Activated T-helper 17 cell treated with anti-CD3 and anti-CD28 coated beads, Interleukin-2, amount 50 U/mL, for 72 hours (primary cell): Measurements from ENCODE around the gene CYTL1. TPM values are rescaled to one million over a fixed set of nuclear protein-coding genes. Genes with fewer than 3 reads are reported as not detected.

Experiments
- ATAC-seq: fragments of 150-1000 bp; cut with Tn5 transposase; replicated peaks from 2 replicates; pipeline ENCODE4 v1.10.0; 2021; ENCODE audit warnings: mild to moderate bottlenecking, moderate library complexity
- H3K27ac Mint-ChIP-seq: one replicate; pipeline ENCODE4 v1.8.0; 2022; ENCODE audit warnings: mixed read lengths
- H3K27me3 Mint-ChIP-seq: one replicate; pipeline ENCODE4 v1.8.0; 2022; ENCODE audit warnings: mixed read lengths
- H3K36me3 Mint-ChIP-seq: one replicate; pipeline ENCODE4 v1.8.0; 2022; ENCODE audit warnings: low read depth, mild to moderate bottlenecking, mixed read lengths
- H3K4me1 Mint-ChIP-seq: one replicate; pipeline ENCODE4 v1.8.0; 2022; ENCODE audit warnings: mixed read lengths
- H3K4me3 Mint-ChIP-seq: one replicate; pipeline ENCODE4 v1.8.0; 2022; ENCODE audit warnings: mild to moderate bottlenecking, mixed read lengths
- H3K9me3 Mint-ChIP-seq: one replicate; pipeline ENCODE4 v1.8.0; 2022; ENCODE audit warnings: mixed read lengths
- total RNA-seq, 2 donors: library from RNA; stranded (reverse); gene quantifications; one replicate each; pipeline ENCODE4 v1.2.3, GENCODE V29; 2022

CYTL1 gene
- total RNA-seq, 2 donors from 2014 or later: not detected

DNA sequence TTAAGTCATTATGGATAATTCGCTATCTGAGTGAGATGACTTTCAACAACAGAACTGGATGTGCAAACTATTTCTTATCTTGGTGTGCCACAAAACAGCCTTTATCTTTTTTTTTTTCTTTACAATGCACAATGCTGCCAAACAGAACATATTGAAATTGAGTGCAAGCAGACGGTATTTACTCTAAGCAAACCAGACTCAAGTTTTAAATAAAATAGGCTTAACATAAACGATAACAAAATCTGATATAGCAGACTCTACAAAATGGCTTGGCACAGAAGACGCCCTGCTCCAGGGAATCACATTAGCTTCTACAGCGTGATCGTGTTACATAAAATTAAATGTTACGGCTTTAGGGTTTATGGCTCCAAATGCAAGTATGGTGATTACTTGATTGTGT, 22.4 kb upstream of the CYTL1 start:
- peaks cover 32% of the 10 kb centered on the region for H3K27me3 Mint-ChIP-seq
- no peak for ATAC-seq
- no peak overlapping the region for H3K27ac Mint-ChIP-seq
- H3K4me3 Mint-ChIP-seq: no peak overlapping the region
- no peaks in the 10 kb centered on the region for H3K4me1 Mint-ChIP-seq
- H3K9me3 Mint-ChIP-seq: no peaks in the 10 kb centered on the region
- H3K36me3 Mint-ChIP-seq: no peaks in the 10 kb centered on the region

DNA sequence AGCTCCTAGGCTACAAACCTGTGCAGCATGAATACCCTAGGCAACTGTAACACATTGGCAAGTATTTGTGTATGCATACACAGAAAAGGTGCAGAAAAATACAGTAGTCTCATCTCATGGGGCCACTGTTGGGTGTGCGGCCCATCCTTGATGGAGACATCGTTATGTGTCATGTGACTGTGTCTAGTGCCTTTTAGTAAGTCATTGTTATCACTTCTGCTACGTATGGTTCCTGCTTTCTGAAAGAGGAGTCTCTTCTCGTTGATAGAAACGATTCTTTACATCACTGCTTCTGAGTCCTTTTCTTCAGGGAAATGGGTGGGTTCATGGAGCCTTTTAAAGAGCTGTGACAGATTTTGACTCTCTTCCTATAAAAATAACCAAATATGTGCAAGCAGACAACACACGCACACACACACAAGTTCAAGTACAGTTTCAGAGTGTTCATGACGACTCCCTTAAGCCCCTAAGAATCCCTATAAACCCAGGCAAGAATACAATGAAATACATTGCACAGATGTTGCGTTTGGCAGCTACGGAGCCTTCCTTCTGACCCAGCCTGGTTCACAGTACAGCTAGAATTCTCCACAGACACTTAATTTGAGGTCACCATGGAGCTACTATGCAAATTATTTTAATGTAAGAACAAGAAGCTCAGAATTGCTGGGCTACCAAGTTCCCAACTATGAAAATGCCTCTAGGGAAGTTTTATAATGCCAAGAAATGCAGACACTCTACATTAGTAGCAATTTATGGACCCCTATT, 21.8 kb upstream of the CYTL1 start:
- Mint-ChIP-seq H3K4me1 (no peaks in the 10 kb centered on the region), H3K4me3 (no peak overlapping the region), H3K27ac (no peak overlapping the region), H3K36me3 (no peaks in the 10 kb centered on the region), H3K27me3 (peaks cover 27% of the 10 kb centered on the region), H3K9me3 (no peaks in the 10 kb centered on the region)
- ATAC-seq: no peak

DNA sequence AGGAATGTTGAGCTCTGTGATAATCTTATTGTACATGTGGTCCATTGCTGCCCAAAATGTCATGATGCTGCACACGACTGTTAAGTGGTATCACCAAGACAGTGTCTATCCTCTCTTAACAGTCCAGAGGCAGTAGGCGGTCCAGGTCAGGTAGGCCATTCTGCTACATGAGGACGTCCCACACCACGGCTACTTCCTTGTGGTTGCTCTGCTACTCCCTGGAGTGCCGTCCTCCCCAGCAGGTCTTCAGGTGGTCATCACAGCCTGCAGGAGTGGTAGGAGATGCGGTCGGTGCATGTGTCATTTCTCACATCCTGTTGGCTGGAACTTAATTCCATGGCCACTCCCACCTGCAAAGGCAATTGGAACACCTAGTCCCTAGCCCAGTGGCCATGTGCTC, 20.5 kb upstream of the CYTL1 start:
- H3K27me3 Mint-ChIP-seq: peaks cover 19% of the 10 kb centered on the region
- no peaks in the 10 kb centered on the region for H3K4me1 Mint-ChIP-seq
- H3K4me3 Mint-ChIP-seq: no peak overlapping the region
- H3K36me3 Mint-ChIP-seq: no peaks in the 10 kb centered on the region
- no peaks in the 10 kb centered on the region for H3K9me3 Mint-ChIP-seq
- H3K27ac Mint-ChIP-seq: no peak overlapping the region
- ATAC-seq: no peak

DNA sequence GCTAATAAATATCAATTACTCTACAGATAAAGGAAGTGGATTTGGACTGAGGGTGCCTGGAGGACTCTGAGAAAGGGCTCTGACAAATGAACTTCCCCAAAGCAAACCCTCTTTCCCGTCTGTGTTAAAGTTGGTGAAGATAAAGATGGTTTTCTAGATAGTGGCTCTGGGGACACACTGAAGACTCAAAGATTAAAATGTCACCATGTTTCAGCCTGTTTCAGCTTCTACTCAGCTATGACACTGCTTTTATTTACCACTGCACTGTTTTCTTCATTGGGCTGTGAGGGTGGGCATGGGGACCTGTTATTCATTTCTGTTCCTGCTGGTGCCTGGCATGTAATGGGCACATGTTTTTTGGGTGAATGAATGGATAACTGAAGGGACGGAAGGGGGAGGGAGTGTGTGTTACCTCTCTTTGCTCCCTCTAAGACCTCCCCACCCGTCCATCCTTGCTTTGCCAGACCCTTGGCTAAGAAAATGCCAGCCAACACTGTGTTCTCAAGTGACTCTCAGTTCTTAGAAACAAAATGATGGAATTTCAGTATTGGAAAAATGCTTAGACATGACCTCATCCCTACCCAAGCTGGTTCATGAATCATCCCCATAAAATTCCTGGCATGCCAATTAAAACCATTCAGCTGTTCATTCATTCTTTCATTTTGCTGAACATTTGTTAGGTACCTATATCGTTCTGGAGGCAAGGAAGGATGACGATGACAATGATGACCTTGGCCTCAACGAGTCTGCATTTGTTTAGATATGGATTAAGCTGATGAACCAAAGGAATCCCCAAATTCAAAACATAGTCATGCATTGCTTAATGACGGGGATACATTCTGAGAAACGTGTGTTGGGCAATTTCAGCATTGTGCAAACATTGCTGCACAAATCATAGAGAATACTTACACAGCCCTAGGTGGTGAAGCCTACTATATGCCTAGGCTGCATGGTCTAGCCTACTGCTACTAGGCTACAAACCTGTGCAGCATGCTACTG, 18.6 kb upstream of the CYTL1 start:
- no peaks in the 10 kb centered on the region for H3K36me3 Mint-ChIP-seq
- H3K4me3 Mint-ChIP-seq: no peak overlapping the region
- H3K9me3 Mint-ChIP-seq: no peaks in the 10 kb centered on the region
- no peaks in the 10 kb centered on the region for H3K4me1 Mint-ChIP-seq
- no peak for ATAC-seq
- H3K27me3 Mint-ChIP-seq: peaks cover 12% of the 10 kb centered on the region
- no peak overlapping the region for H3K27ac Mint-ChIP-seq

DNA sequence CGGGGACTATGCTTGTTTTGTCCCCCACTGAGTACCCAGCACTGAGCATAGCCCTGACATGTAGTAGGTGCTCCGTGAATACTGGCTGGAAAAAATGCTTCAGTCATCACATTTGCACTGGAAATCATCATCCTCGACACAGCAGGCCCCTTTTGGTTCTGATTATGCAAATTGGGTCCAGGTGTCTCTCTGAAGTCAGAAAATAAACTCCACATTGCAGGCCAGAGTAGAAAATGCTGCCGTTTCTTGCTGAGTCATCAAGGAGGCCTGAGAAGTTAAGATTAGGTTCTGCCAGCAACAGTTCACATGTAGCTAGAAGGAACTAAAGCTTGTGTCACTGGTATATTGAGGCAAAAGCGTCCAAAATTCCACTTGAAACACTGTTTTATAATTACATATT, 17.0 kb upstream of the CYTL1 start:
- ATAC-seq: no peak
- no peak overlapping the region for H3K27ac Mint-ChIP-seq

DNA sequence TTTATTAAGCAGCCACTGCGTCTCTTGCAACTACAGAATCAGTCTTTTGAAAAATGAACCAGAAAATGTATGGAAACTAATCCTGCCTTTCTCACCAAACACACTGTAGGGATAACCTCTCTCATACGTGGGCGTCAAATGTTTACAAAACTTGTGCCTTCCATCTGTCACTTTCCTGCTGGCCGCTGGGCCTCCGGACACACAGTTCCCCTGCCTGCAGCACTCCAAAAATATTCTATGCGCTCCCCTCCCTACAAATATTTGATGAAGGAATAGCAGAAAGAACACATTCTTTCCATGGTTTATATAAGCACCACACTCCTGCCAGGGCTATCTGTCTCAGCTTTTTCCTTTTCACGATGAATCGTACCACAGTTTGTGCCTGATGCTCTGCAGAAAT, 14.9 kb upstream of the CYTL1 start:
- H3K4me3 Mint-ChIP-seq: no peak overlapping the region
- H3K27me3 Mint-ChIP-seq: peaks cover 11% of the 10 kb centered on the region
- no peak for ATAC-seq
- no peaks in the 10 kb centered on the region for H3K9me3 Mint-ChIP-seq
- no peaks in the 10 kb centered on the region for H3K4me1 Mint-ChIP-seq
- no peaks in the 10 kb centered on the region for H3K36me3 Mint-ChIP-seq
- no peak overlapping the region for H3K27ac Mint-ChIP-seq

More for the DNA sequence above, 17.0 kb upstream of the CYTL1 start:
- H3K9me3 Mint-ChIP-seq: no peaks in the 10 kb centered on the region
- peaks cover 12% of the 10 kb centered on the region for H3K27me3 Mint-ChIP-seq
- H3K36me3 Mint-ChIP-seq: no peaks in the 10 kb centered on the region
- no peak overlapping the region for H3K4me3 Mint-ChIP-seq
- H3K4me1 Mint-ChIP-seq: no peaks in the 10 kb centered on the region

DNA sequence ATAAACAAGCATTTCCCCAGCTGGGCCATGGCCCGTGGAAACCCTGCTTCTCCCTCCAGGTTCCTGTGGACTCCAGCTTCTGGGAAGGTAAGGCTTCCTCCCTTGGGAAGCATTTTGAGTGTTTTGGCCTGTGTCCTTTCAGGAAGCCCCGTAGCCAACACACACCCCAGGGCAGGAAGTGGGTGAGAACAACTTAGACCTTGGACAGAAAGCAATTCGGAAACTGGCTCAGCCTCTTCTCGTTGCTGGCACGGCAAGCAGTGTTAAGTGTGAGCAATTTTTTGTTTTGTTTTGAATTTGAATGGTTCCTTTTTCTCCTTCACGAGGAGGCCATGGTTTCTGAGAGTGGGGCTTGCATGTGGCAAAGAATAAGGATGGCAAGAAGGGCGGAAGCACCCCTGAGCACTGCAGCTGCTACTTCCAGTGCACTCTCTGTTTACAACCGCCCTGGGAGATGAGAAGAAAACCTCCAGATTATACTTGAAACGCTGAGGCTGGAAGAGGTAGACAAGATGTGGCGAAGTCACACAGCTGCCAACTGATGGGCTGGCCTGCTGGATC, 14.1 kb upstream of the CYTL1 start:
- Mint-ChIP-seq H3K36me3 (no peaks in the 10 kb centered on the region), H3K9me3 (no peaks in the 10 kb centered on the region), H3K4me3 (no peak overlapping the region), H3K27me3 (peaks cover 10% of the 10 kb centered on the region), H3K27ac (no peak overlapping the region), H3K4me1 (no peaks in the 10 kb centered on the region)
- ATAC-seq: no peak

DNA sequence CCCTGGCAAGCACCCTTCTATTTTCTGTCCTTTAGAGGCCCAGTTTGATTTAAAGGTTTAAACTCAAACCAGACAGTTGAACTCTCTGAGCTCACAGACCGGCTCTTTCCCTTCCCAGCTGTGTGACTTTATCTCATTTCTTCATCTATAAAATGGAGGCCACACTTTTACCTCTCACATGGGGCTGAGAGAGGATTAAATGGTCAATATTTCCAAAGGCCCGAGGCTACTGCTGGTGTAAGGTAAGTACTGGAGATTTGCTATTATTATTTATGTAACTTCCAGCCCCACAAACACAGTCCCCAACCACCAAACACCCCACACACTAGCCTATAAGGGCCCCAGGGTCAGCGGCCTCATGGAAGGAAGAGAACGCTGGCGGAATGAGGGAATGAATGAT, 13.6 kb upstream of the CYTL1 start:
- no peak for ATAC-seq
- H3K4me1 Mint-ChIP-seq: no peaks in the 10 kb centered on the region
- no peaks in the 10 kb centered on the region for H3K9me3 Mint-ChIP-seq
- H3K36me3 Mint-ChIP-seq: no peaks in the 10 kb centered on the region
- H3K27me3 Mint-ChIP-seq: peaks cover 7% of the 10 kb centered on the region
- no peak overlapping the region for H3K27ac Mint-ChIP-seq
- H3K4me3 Mint-ChIP-seq: no peak overlapping the region

DNA sequence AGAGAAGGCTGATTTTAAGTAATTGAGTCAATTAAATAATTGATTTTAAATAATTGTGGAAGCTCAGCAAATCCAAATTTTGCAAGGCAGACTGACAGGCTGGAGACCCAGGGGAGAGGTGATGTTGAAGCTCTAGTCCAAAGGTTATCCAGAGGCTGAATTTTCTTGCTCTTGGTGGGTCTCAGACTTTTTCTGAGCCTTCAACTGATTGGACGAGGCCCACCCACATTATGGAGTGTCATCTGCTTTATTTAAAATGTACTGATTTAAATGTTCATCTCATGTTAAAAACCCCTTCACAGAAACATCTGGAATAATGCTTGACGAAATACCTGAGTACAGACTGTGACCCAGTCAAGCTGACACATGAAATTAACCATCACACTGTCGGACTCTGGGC, 11.7 kb upstream of the CYTL1 start:
- H3K36me3 Mint-ChIP-seq: no peaks in the 10 kb centered on the region
- no peaks in the 10 kb centered on the region for H3K4me1 Mint-ChIP-seq
- H3K27ac Mint-ChIP-seq: no peak overlapping the region
- no peaks in the 10 kb centered on the region for H3K9me3 Mint-ChIP-seq
- ATAC-seq: no peak
- H3K4me3 Mint-ChIP-seq: no peak overlapping the region
- H3K27me3 Mint-ChIP-seq: peaks cover 13% of the 10 kb centered on the region

DNA sequence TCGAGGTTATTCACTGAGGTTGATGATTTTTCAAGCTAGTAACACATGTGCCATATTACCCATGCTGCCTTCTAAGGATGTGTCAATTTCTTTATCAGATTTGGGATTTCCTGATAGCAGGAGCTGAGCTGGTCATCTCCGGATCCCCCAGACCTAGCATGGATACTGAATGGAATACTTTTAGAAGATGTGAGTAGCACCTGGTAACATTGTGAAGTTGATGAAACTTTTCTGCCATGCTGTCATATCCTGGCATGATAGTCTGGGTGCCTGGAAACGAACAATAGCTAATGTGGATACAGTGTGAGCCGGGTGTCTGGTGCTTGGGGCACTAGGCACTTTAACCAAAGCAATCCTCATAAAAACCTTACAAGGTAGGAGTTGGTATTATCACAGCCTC, 11.0 kb upstream of the CYTL1 start:
- H3K9me3 Mint-ChIP-seq: no peaks in the 10 kb centered on the region
- H3K27me3 Mint-ChIP-seq: peaks cover 16% of the 10 kb centered on the region
- no peak overlapping the region for H3K4me3 Mint-ChIP-seq
- ATAC-seq: no peak
- H3K4me1 Mint-ChIP-seq: no peaks in the 10 kb centered on the region
- no peak overlapping the region for H3K27ac Mint-ChIP-seq
- H3K36me3 Mint-ChIP-seq: no peaks in the 10 kb centered on the region

DNA sequence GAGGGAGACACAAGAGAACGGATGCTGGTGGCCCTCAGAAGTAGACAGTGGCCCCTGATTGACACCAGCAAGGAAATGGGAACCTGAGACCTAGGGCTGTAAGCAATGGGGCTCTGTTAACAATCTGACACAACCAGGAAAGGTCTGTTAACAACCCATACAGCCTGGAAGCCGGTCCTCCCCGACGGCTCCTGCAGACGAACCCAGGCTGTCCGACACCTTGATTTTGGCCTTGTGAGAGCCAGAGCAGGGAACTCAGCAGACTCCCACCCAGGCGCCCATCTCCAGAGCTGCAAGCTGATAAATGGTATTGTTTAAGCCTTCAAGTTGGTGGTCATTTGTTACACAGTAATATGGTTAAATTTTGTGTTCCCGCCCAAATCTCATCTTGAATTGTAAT, 10.2 kb upstream of the CYTL1 start:
- Mint-ChIP-seq H3K27ac (no peak overlapping the region), H3K4me3 (no peak overlapping the region), H3K9me3 (no peaks in the 10 kb centered on the region), H3K27me3 (peaks cover 15% of the 10 kb centered on the region), H3K36me3 (no peaks in the 10 kb centered on the region), H3K4me1 (no peaks in the 10 kb centered on the region)
- ATAC-seq: no peak

DNA sequence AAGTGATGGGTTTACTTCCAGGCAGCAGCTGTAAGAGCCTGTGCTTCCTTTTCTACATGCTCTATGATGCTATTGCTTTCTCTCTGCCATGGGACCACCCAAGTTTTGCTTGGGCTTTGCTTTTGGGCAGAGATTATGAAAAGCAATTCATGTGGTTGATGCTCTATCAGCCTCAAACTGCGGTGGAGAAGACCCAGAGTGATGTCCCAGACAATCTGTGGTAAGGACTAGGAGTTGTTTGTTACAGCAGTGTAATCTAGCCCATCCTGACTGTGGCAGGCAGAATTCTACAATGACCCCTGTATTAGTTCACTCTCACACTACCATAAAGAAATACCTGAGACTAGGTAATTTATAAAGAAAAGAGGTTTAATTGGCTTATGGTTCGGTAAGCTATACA, 9.2 kb upstream of the CYTL1 start:
- H3K27me3 Mint-ChIP-seq: peaks cover 15% of the 10 kb centered on the region
- ATAC-seq: no peak
- no peaks in the 10 kb centered on the region for H3K36me3 Mint-ChIP-seq
- H3K9me3 Mint-ChIP-seq: no peaks in the 10 kb centered on the region
- no peaks in the 10 kb centered on the region for H3K4me1 Mint-ChIP-seq
- no peak overlapping the region for H3K27ac Mint-ChIP-seq
- H3K4me3 Mint-ChIP-seq: no peak overlapping the region

DNA sequence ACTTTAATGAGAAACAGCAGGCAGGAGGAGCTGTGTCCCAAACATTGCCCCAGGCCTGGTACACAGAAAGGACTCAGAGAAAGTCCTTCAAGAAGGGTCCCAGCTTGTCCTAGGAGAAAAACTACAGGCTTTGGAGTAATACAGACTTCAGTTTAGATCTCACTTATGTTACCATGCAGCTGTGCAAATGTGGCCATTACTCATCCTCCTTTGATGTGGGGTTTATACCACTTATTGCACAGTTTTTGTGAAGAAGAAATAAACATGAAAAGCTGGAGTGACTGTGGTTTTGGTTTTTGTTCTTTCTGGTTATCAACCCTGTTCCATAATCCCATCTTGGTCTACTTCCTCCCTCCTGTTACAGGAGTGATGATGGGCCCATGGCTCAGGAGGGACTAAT, 8.1 kb upstream of the CYTL1 start:
- Mint-ChIP-seq H3K9me3 (no peaks in the 10 kb centered on the region), H3K27ac (no peak overlapping the region)

DNA sequence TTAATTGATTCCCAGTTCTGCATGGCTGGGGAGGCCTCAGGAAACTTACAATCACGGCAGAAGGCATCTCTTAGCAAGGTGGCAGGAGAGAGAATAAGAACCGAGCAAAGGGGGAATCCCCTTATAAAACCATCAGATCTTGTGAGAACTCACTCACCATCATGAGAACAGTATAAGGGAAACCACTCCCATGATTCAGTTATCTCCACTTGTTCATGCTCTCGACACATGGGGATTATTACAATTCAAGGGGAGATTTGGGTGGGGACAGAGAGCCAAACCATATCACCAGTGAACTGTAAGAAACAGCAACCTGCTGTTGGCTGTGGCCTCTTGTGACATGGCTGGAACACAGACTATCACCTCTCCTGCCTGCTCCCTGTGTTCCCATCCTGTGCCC, 7.1 kb upstream of the CYTL1 start:
- no peak overlapping the region for H3K27ac Mint-ChIP-seq
- no peaks in the 10 kb centered on the region for H3K36me3 Mint-ChIP-seq
- no peak for ATAC-seq
- no peaks in the 10 kb centered on the region for H3K4me1 Mint-ChIP-seq
- no peak overlapping the region for H3K4me3 Mint-ChIP-seq
- H3K9me3 Mint-ChIP-seq: no peaks in the 10 kb centered on the region
- peaks cover 18% of the 10 kb centered on the region for H3K27me3 Mint-ChIP-seq

More for the DNA sequence above, 8.1 kb upstream of the CYTL1 start:
- H3K27me3 Mint-ChIP-seq: peaks cover 18% of the 10 kb centered on the region
- no peak for ATAC-seq
- no peaks in the 10 kb centered on the region for H3K36me3 Mint-ChIP-seq
- H3K4me3 Mint-ChIP-seq: no peak overlapping the region
- H3K4me1 Mint-ChIP-seq: no peaks in the 10 kb centered on the region

DNA sequence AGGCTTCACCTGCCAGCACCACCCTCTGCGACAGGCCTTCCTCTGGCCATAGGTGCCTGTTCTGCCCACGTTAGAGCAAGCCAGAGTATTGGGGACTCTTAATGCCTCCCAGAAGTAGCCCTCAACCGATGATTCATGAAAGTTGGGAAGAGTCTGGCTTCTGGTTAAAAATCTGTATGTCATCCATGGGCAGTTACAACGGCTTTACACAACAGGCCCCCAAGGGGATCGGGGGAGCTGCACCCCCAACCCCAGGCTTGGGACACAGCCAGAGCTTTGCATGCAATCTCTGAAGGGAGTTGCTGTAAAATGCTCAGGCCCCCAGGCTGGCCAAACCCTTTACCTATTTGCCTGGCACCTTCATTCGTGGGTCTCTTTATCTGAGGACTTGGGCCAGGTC, 5.4 kb upstream of the CYTL1 start:
- H3K27me3 Mint-ChIP-seq: peaks cover 14% of the 10 kb centered on the region
- H3K4me1 Mint-ChIP-seq: no peaks in the 10 kb centered on the region
- H3K27ac Mint-ChIP-seq: no peak overlapping the region
- H3K36me3 Mint-ChIP-seq: no peaks in the 10 kb centered on the region
- H3K4me3 Mint-ChIP-seq: no peak overlapping the region
- no peaks in the 10 kb centered on the region for H3K9me3 Mint-ChIP-seq
- no peak for ATAC-seq
